ENCODE data around the gene CA10. TPM values are rescaled to one million over a fixed set of nuclear protein-coding genes. Genes with fewer than 3 reads are reported as not detected.

CA10 gene
- total RNA-seq, 1 experiment from 2014 or later, result not detected

GRCh38 chr17:51805185-51805584 is 353.3 kb downstream of the CA10 start:
- H3K36me3 ChIP-seq (ENCODE audit: control insufficient read depth, insufficient read depth, low read length), result no peaks in the 10 kb centered on the region
- Mint-ChIP-seq H3K4me1 (ENCODE audit: low read depth, unreplicated experiment) (no peaks in the 10 kb centered on the region), H3K4me3 (ENCODE audit: unreplicated experiment) (no peak overlapping the region), H3K9me3 (ENCODE audit: unreplicated experiment) (no peaks in the 10 kb centered on the region), H3K36me3 (ENCODE audit: insufficient read depth, unreplicated experiment) (no peaks in the 10 kb centered on the region), H3K27ac (ENCODE audit: unreplicated experiment) (no peak overlapping the region), H3K27me3 (ENCODE audit: insufficient read depth, unreplicated experiment) (peaks cover 10% of the 10 kb centered on the region)
- no peak for DNase-seq
- no TSS peak for BruUV-seq (replicated peaks)
- intact Hi-C loops (cut with micrococcal nuclease; ENCODE audit: unreplicated experiment), result no loop called here
- ChIA-PET POLR2A (no interaction called here), CTCF (no interaction called here)
- no peaks in the 10 kb centered on the region for H3K27me3 ChIP-seq (replicated peaks; ENCODE audit: control insufficient read depth, insufficient read depth, low read length)
- no peak overlapping the region for H3K4me3 ChIP-seq (ENCODE audit: low read depth, low read length)
- TF ChIP-seq CTCF (IDR thresholded peaks at IDR 0.05; ENCODE audit: insufficient read depth in 1 of 2, low read depth in 1 of 2, low read length in 1 of 2, severe bottlenecking in 1 of 2, unreplicated experiment in 1 of 2), result no peak
- H3K4me1 ChIP-seq, result no peaks in the 10 kb centered on the region
- H3K9me3 ChIP-seq, result no peaks in the 10 kb centered on the region

GRCh38 chr17:51803161-51803560 is 355.4 kb downstream of the CA10 start:
- Mint-ChIP-seq H3K27me3 (ENCODE audit: insufficient read depth, unreplicated experiment) (peaks cover 9% of the 10 kb centered on the region), H3K4me1 (ENCODE audit: low read depth, unreplicated experiment) (no peaks in the 10 kb centered on the region), H3K27ac (ENCODE audit: unreplicated experiment) (no peak overlapping the region), H3K36me3 (ENCODE audit: insufficient read depth, unreplicated experiment) (no peaks in the 10 kb centered on the region), H3K4me3 (ENCODE audit: unreplicated experiment) (no peak overlapping the region), H3K9me3 (ENCODE audit: unreplicated experiment) (no peaks in the 10 kb centered on the region)
- H3K4me3 ChIP-seq (ENCODE audit: low read depth, low read length), result no peak overlapping the region
- intact Hi-C loops (cut with micrococcal nuclease; ENCODE audit: unreplicated experiment), result no loop called here
- H3K4me1 ChIP-seq, result no peaks in the 10 kb centered on the region
- TF ChIP-seq CTCF (IDR thresholded peaks at IDR 0.05; ENCODE audit: insufficient read depth in 1 of 2, low read depth in 1 of 2, low read length in 1 of 2, severe bottlenecking in 1 of 2, unreplicated experiment in 1 of 2), result no peak
- CTCF ChIA-PET, result no interaction called here
- BruUV-seq (replicated peaks), result no TSS peak
- no peaks in the 10 kb centered on the region for H3K36me3 ChIP-seq (ENCODE audit: control insufficient read depth, insufficient read depth, low read length)
- no peak for DNase-seq
- POLR2A ChIA-PET, result no interaction called here
- no peaks in the 10 kb centered on the region for H3K27me3 ChIP-seq (replicated peaks; ENCODE audit: control insufficient read depth, insufficient read depth, low read length)
- H3K9me3 ChIP-seq, result no peaks in the 10 kb centered on the region

GRCh38 chr17:51802544-51802943 is 356.0 kb downstream of the CA10 start:
- Histone ChIP-seq H3K9me3 (no peaks in the 10 kb centered on the region), H3K4me1 (no peaks in the 10 kb centered on the region), H3K4me3 (ENCODE audit: low read depth, low read length) (no peak overlapping the region), H3K36me3 (ENCODE audit: control insufficient read depth, insufficient read depth, low read length) (no peaks in the 10 kb centered on the region), H3K27me3 (replicated peaks; ENCODE audit: control insufficient read depth, insufficient read depth, low read length) (no peaks in the 10 kb centered on the region)
- no peak for TF ChIP-seq CTCF (IDR thresholded peaks at IDR 0.05; ENCODE audit: insufficient read depth in 1 of 2, low read depth in 1 of 2, low read length in 1 of 2, severe bottlenecking in 1 of 2, unreplicated experiment in 1 of 2)
- H3K9me3 Mint-ChIP-seq (ENCODE audit: unreplicated experiment), result no peaks in the 10 kb centered on the region
- ChIA-PET CTCF (no interaction called here), POLR2A (no interaction called here)
- no peak overlapping the region for H3K27ac Mint-ChIP-seq (ENCODE audit: unreplicated experiment)
- no peak for DNase-seq
- no TSS peak for BruUV-seq (replicated peaks)
- intact Hi-C loops (cut with micrococcal nuclease; ENCODE audit: unreplicated experiment), result no loop called here
- H3K36me3 Mint-ChIP-seq (ENCODE audit: insufficient read depth, unreplicated experiment), result no peaks in the 10 kb centered on the region
- no peak overlapping the region for H3K4me3 Mint-ChIP-seq (ENCODE audit: unreplicated experiment)
- H3K27me3 Mint-ChIP-seq (ENCODE audit: insufficient read depth, unreplicated experiment), result peaks cover 9% of the 10 kb centered on the region
- H3K4me1 Mint-ChIP-seq (ENCODE audit: low read depth, unreplicated experiment), result no peaks in the 10 kb centered on the region

Data from Caco-2 (cell line).